ENCODE data around the gene GPR15LG. TPM values are rescaled to one million over a fixed set of nuclear protein-coding genes. Genes with fewer than 3 reads are reported as not detected.

Gene GPR15LG
- total RNA-seq, 1 donor from 2014 or later: not detected

GRCh38 chr10:84221916-84222315 lies 48.3 kb downstream of the GPR15LG start:
- no peaks in the 10 kb centered on the region for H3K36me3 Mint-ChIP-seq (ENCODE audit: unreplicated experiment)
- TF ChIP-seq CTCF (IDR thresholded peaks at IDR 0.05; ENCODE audit: partially characterized antibody, unreplicated experiment): no peak
- peaks cover 9% of the 10 kb centered on the region for H3K4me1 Mint-ChIP-seq (ENCODE audit: low read depth, unreplicated experiment)
- peaks cover 4% of the 10 kb centered on the region for H3K9me3 Mint-ChIP-seq (ENCODE audit: unreplicated experiment)
- peaks cover 5% of the 10 kb centered on the region for H3K27me3 Mint-ChIP-seq (ENCODE audit: unreplicated experiment)
- no peak overlapping the region for H3K27ac Mint-ChIP-seq (ENCODE audit: unreplicated experiment)
- H3K4me3 Mint-ChIP-seq (ENCODE audit: unreplicated experiment): no peak overlapping the region
- DNase-seq: no peak

- H3K36me3 Mint-ChIP-seq (ENCODE audit: unreplicated experiment): no peaks in the 10 kb centered on the region
- no peaks in the 10 kb centered on the region for H3K9me3 Mint-ChIP-seq (ENCODE audit: unreplicated experiment)
- TF ChIP-seq CTCF (IDR thresholded peaks at IDR 0.05; ENCODE audit: partially characterized antibody, unreplicated experiment): no peak
- no peak overlapping the region for H3K27ac Mint-ChIP-seq (ENCODE audit: unreplicated experiment)
- H3K27me3 Mint-ChIP-seq (ENCODE audit: unreplicated experiment): peaks cover 5% of the 10 kb centered on the region
- no peak overlapping the region for H3K4me3 Mint-ChIP-seq (ENCODE audit: unreplicated experiment)
- DNase-seq: no peak
- peaks cover 6% of the 10 kb centered on the region for H3K4me1 Mint-ChIP-seq (ENCODE audit: low read depth, unreplicated experiment)
Measured at GRCh38 chr10:84224411-84225028, 50.9 kb downstream of the GPR15LG start.

GRCh38 chr10:84225427-84226173 lies 52.0 kb downstream of the GPR15LG start, which contains the start of gene LRIT2:
Gene LRIT2, minus strand, starts transcription at chr10:84225544. Its CDS starts 24 bp downstream, at chr10:84225520.
- Mint-ChIP-seq H3K4me1 (ENCODE audit: low read depth, unreplicated experiment) (peaks cover 6% of the 10 kb centered on the region), H3K36me3 (ENCODE audit: unreplicated experiment) (no peaks in the 10 kb centered on the region), H3K9me3 (ENCODE audit: unreplicated experiment) (no peaks in the 10 kb centered on the region), H3K4me3 (ENCODE audit: unreplicated experiment) (peak within 1 kb of the TSS; percentile 10), H3K27ac (ENCODE audit: unreplicated experiment) (peak within 1 kb of the TSS; percentile 36), H3K27me3 (ENCODE audit: unreplicated experiment) (peaks cover 3% of the 10 kb centered on the region)
- no peak for TF ChIP-seq CTCF (IDR thresholded peaks at IDR 0.05; ENCODE audit: partially characterized antibody, unreplicated experiment)
- DNase-seq: no peak

GRCh38 chr10:84226616-84227015 lies 53.0 kb downstream of the GPR15LG start:
- Mint-ChIP-seq H3K27me3 (ENCODE audit: unreplicated experiment) (no peaks in the 10 kb centered on the region), H3K4me1 (ENCODE audit: low read depth, unreplicated experiment) (peaks cover 6% of the 10 kb centered on the region), H3K4me3 (ENCODE audit: unreplicated experiment) (no peak overlapping the region), H3K9me3 (ENCODE audit: unreplicated experiment) (peaks cover 4% of the 10 kb centered on the region), H3K36me3 (ENCODE audit: unreplicated experiment) (no peaks in the 10 kb centered on the region), H3K27ac (ENCODE audit: unreplicated experiment) (no peak overlapping the region)
- TF ChIP-seq CTCF (IDR thresholded peaks at IDR 0.05; ENCODE audit: partially characterized antibody, unreplicated experiment): no peak
- DNase-seq: no peak

GRCh38 chr10:84227810-84228209 lies 54.2 kb downstream of the GPR15LG start:
- Mint-ChIP-seq H3K4me1 (ENCODE audit: low read depth, unreplicated experiment) (peaks cover 6% of the 10 kb centered on the region), H3K36me3 (ENCODE audit: unreplicated experiment) (no peaks in the 10 kb centered on the region), H3K27ac (ENCODE audit: unreplicated experiment) (no peak overlapping the region), H3K9me3 (ENCODE audit: unreplicated experiment) (peaks cover 4% of the 10 kb centered on the region), H3K27me3 (ENCODE audit: unreplicated experiment) (no peaks in the 10 kb centered on the region), H3K4me3 (ENCODE audit: unreplicated experiment) (no peak overlapping the region)
- no peak for TF ChIP-seq CTCF (IDR thresholded peaks at IDR 0.05; ENCODE audit: partially characterized antibody, unreplicated experiment)
- DNase-seq: no peak
